Left cardiac atrium (tissue), 4 donors: ENCODE measurements around the gene KIF1B. TPM values are rescaled to one million over a fixed set of nuclear protein-coding genes. Genes with fewer than 3 reads are reported as not detected.
"Not testable (repeated sequence)": the region's sequence is repeated elsewhere in the genome, so short reads cannot be mapped to it uniquely, and the experiment has no call there.

Source experiments
- ATAC-seq, 2 donors: fragments of 200-7000 bp; cut with Tn5 transposase; one replicate each; pipeline ENCODE4 v1.9.1; 2020; ENCODE audit warnings: mild to moderate bottlenecking in 2 of 2, moderate library complexity in 2 of 2
- DNase-seq: peaks from one replicate; pipeline ENCODE4 v3.0.0-alpha.2; 2020
- intact Hi-C, 2 donors: fragments of 100-400 bp; cut with DNase I; formaldehyde crosslinking; loops; one replicate each; pipeline versions ENCODE4 v1.14.1 to v1.15.1; 2022 to 2023
- total RNA-seq, 2 donors: library from RNA; stranded (reverse); fragmentation: NEBNext Ultra II Directional; extraction: Animal tissue kit (Norgen Biotek cat#: 25700); gene quantifications; one replicate each; pipeline ENCODE4 v1.2.1, GENCODE V29; 2021
- donor health status: DM: no; HTN: yes; CAD: no.
- donor health status: DM: no; HTN: yes; CAD: no; lungs with severe emphysema.
- donor health status: DM: yes; HTN: yes; CAD: no.
- donor health status: Dilated cardiomyopathy.

KIF1B gene
- total RNA-seq, 2 donors from 2014 or later, result 46.1 to 54.2 TPM

DNA sequence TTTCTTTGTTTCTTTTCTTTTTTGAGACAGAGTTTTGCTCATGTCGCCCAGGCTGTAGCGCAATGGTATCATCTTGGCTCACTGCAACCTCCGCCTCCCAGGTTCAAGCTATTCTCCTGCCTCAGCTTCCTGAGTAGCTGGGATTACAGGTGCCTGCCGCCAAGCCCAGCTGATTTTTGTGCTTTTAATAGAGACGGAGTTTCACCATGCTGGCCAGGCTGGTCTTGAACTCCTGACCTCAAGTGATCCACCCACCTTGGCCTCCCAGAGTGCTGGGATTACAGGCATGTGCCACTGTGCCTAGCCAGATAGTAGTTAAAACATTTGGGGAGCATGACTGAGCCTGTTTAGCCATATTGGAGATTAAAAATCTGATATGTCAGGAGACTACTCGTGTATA, 10.3 kb downstream of the KIF1B start:
- intact Hi-C loops, ATAC-seq, DNase-seq: not testable (repeated sequence)

DNA sequence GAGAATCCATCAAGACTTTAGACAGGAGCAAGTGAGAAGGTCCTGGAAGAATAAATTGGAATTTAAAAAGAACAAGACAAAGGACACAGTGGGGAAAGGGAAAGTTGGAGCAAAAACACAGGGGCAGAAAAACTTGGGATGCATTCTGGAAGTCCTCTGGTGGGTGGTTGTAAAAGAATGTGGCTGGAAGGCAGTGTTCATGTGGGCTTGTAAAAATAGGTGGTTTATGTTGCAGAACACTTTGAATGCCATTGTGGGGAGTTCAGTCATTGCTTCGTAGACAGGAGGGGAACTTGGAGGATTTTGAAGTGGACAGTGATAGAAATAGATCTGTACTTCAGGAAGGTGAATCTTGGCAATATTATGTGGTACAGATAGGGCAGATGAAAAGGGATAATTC, 15.2 kb downstream of the KIF1B start:
- intact Hi-C loops, result no loop called here
- no peak for DNase-seq
- no peak for ATAC-seq

DNA sequence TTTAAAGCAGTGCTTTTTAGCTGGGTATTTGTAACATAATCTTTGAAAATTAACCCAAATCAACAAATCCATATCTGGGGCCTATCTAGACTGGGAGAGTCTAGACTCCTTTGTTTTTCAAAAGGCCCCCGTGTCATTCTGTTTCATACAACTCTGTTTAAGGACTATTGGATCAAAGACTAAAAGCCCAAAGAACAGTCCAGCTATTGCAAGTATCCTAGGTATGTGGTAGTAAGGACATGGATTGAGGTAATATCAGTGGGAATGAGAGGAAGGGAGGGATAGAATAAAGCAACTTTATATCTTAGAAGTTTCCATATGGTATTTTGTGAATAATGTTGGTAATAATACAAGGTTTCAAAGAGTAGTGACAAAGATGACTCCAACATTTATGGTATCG, 18.2 kb downstream of the KIF1B start:
- intact Hi-C loops, result no loop called here
- DNase-seq (no peak), ATAC-seq (no peak)

DNA sequence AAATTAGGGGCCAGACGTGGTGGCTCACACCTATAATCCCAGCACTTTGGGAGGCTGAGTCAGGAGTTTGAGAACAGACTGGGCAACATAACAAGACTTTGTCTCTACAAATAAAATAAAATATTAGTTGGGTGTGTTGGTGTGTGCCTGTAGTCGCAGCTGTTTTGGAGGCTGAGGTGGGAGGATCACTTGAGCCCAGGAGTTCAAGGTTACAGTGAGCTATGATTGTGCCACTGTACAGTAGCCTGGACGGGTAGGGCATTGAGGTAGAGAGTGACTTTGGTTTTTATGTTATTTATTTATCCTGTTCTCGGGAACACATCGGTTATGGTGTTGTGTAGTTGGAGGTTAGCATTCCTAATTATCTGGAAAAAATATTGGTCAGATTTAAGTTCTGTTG, 19.5 kb downstream of the KIF1B start:
- no peak for ATAC-seq
- intact Hi-C loops, result no loop called here
- DNase-seq, result no peak

DNA sequence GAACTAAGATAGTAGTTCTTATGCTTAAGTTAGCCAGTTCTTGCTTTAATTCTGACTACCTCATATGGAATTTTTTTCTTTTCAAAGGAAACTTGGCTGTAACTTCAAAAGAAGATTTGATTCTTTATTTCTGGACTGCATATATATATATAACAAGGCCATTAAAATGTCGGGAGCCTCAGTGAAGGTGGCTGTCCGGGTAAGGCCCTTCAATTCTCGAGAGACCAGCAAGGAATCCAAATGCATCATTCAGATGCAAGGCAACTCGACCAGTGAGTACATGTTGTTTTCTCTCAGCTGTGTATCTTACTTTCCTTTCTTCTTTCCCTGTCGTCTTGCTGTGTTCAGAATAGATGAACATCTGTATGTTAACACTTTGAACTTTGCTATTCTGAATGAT, 21.8 kb downstream of the KIF1B start:
- ATAC-seq (no peak), DNase-seq (no peak)
- intact Hi-C loops, result no loop called here

DNA sequence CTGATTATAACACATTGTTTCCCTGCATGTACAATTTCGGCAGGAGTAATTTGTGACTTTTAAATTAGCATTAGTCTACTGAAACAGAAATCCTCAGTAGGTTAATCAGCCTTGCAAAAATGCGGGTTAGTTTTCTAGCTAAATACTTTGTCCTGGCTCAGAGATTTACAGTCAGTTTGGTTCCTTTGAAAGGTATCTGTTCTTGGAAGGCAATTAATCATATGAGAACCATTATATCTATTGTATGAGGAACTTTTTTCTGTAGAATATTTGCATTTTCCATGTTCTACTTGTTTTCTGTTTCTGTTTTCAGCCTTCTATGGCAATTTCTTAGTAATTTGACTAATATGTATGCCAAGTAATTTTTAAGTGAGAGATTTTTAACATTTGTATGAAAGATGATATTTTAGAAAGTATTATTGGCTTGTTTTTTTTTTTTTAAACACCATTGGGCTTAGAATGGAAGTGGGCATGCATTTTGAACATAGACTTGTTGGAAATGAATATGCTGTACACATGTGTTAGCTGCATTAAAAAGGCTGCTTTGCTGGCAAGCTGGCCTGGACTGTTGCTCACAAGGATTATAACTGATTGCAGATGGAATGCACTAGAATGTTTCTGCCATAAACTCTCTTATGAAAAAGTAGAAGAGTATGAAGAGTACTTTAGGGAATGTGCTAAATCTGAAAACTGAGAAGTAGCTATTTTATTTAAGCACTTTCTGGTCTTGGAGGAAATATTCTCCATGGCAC, 26.2 kb downstream of the KIF1B start:
- intact Hi-C loops, result no loop called here
- DNase-seq (no peak), ATAC-seq (no peak)

DNA sequence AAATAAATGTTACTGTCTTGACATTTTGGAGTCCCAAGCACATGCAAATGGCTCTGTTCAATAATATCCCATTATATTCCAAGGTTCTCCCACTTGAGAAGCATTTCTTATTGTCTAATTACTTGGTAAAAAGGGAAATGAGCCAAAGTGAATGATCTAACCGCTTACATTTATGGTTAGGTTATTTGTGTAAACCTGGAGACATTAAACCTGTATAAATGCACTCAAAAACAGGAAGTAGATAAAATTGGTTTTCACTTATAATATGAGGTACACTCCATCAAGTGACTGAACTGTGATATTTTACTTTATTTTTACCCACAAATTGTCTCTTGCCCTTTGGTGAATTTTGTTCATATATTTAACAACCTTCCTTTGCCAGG, 26.8 kb downstream of the KIF1B start:
- intact Hi-C loops, result no loop called here
- no peak for ATAC-seq

DNA sequence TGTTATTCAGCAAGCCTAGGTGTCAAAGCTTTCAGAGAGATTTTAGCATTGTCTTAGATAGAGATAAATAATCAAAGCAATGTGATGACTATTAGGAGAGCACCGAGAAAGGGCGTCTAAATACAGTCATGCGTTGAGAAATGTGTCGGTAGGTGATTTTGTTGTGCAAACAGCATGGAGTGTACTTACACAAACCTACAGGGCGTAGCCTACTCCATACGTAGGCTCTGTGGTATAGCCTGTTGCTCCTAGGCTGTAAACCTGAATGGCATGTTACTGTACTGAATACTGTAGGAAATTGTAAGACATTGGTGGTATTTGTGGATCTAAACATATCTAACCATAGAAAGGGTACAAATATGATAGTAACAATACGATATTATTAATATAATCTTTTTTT, 31.8 kb downstream of the KIF1B start:
- intact Hi-C loops, result no loop called here
- DNase-seq (no peak), ATAC-seq (no peak)

More for the DNA sequence above, 26.8 kb downstream of the KIF1B start:
- DNase-seq, result no peak

DNA sequence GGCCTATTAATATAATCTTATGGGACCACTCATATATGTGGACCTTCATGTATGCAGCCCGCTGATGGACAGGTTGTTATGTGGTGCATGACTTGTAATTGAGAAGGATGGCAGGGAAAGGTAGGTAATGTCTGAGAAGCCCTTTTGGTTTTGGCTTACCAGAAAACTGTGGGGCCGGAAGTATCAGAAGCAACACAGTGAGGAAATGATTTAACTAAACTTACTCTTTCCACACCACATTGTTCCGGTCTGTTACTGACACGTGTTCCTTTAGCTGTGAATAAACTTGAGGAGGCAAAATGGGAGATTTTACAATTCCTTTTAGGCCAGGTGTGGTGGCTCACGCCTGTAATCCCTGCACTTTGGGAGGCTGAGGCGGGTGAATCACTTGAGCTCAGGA, 32.4 kb downstream of the KIF1B start:
- intact Hi-C loops, result no loop called here
- DNase-seq, result no peak
- no peak for ATAC-seq

DNA sequence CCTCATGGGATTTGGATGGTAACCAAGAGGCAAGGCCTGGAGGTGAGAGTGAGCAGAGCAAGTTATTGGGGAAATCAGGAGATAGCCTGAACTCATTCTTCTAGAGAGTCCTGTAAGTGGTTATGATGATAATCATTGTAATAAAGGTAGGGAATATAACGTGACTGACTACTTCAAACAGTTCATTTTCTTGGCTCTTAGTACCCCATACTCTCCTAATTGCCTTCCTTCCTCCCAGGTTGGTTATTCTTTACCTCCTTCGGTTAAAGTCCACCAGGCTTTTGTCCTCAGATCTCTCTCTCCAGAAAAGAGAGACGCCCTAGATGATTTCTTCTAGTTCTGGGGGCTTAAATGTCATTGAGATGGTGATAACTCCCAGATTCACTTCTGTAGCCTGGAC, 35.3 kb downstream of the KIF1B start:
- ATAC-seq (no peak), DNase-seq (no peak)
- intact Hi-C loops, result no loop called here

DNA sequence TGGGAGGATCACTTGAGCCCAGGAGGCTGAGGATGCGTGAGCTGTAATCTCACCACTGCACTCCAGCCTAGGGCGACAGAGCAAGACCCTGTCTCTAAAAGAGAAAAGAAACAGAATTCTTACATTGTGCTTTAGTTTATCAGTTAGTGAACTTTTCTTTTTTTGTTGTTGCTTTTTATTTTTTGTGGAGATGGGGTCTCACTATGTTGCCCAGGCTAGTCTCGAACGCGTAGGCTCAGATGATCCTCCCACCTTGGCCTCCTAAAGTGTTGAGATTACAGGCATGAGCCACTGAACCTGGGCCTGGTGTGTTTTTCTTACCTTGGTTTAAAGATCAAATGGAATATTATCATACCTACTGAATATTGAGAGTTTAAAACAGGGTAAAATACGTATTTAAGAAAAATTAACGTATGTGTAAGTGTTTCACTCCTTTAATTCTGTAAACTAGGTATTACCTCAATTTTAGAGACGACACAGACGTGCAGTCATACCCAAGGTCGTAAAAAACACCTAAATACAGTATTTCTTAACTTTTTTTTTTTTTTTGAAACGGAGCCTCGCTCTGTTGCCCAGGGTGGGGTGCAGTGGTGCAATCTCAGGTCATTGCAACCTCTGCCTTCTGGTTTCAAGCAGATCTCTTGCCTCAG, 39.6 kb downstream of the KIF1B start:
- intact Hi-C loops, result no loop called here

DNA sequence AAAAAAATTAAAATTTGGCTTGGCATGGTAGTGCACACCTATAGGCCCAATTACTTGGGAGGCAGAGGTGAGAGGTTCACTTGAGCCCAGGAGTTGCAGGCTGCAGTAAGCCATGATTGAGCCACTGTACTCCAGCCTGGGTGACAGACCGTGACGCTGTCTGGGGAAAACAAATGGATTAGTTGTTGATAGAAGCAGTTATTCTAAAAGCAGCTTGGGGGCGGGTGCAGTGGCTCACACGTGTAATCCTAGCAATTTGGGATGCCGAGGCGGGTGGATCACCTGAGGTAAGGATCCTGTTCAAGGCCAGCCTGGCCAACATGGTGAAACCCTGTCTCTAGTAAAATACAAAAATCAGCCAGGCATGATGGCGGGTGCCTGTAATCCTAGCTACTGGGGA, 40.3 kb downstream of the KIF1B start:
- no peak for ATAC-seq
- DNase-seq, result no peak
- intact Hi-C loops, result no loop called here

More for the DNA sequence above, 39.6 kb downstream of the KIF1B start:
- no peak for DNase-seq
- no peak for ATAC-seq

DNA sequence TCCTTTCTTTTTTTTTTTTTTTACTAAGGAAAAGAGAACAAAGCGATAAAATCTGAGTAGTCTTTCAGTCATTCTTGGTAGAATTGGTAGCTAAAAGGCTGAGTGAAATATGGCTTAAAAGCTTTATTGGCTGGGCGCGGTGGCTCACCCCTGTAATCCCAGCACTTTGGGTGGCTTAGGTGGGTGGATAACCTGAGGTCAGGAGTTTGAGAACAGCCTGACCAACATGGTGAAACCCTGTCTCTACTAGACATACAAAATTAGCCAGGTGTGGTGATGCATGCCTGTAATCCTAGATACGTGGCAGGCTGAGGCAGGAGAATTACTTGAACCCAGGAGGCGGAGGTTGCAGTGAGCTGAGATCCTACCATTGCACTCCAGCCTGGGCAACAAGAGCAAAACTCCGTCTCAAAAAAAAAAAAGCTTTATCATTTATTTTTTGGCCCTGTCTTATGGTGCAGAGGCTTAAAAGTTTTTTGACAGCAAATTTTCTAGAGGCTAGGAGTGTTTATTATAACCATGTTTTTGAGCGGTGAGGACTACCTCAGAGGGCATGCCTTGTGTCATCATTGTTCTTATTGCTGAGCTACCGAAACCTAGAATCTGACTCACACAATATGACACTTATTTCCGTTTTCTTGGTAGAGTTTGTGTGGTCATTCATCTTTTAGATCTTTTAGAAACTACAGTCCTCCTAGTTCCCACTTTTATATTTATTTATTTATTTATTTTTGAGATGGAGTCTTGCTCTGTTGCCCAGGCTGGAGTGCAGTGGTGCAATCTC, 41.1 kb downstream of the KIF1B start:
- DNase-seq, intact Hi-C loops: not testable (repeated sequence)
- peak in 1 of 2 donors; percentile 45 for ATAC-seq

DNA sequence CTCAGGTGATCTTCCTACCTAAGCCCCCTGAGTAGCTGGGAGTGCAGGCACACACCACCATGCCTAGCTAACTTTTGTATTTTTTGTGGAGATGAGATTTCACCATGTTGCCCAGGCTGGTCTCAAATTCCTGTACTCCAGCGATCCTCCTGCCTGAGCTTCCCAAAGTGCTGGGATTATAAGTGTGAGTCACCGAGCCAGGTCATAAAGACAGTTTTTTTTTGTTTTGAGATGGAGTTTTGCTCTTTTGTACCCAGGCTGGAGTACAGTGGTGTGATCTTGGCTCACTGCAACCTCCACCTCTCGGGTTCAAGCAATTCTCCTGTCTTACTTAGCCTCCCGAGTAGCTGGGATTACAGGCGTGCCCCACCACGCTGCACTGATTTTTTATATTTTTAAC, 42.1 kb downstream of the KIF1B start:
- intact Hi-C loops, result no loop called here
- ATAC-seq (no peak), DNase-seq (no peak)

DNA sequence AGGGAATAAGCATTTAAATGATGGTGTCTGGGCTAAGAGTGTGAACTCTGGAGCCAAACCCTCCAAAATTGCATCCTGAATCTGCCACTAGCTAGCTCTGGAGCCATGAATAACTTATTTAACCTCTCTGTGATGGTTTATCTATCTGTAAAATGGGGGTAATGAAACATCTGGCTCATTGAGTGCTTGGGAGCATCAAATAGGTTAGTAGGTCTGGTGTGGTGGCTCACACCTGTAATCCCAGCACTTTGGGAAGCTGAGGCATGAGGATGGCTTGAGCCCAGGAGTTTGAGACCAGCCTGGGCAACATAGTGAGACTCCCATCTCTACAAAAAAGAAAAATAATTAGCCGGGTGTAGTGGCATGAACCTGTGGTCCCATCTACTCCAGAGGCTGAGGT, 42.8 kb downstream of the KIF1B start:
- intact Hi-C loops, result no loop called here
- DNase-seq (no peak), ATAC-seq (no peak)

DNA sequence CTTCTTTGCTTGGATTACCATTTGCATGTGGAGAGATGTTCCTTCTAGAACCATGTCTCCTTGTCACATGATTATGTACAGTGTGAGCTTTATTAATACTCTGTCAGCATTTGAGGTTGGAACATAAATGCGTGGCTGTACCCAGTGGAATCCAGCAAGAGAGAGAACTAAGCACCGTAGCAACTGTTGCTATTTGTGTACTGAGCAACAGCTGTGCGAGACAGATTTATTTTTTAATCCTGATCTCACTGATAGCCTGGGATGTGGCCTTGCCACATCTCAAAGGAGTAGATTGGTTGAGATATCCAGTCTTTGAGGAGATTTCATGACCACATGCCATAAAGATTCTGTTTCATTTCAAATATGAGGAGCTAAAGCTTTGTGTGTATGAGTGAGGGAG, 43.4 kb downstream of the KIF1B start:
- ATAC-seq (peak; percentile 84 to 91), DNase-seq (no peak)
- intact Hi-C loops, result no loop called here

DNA sequence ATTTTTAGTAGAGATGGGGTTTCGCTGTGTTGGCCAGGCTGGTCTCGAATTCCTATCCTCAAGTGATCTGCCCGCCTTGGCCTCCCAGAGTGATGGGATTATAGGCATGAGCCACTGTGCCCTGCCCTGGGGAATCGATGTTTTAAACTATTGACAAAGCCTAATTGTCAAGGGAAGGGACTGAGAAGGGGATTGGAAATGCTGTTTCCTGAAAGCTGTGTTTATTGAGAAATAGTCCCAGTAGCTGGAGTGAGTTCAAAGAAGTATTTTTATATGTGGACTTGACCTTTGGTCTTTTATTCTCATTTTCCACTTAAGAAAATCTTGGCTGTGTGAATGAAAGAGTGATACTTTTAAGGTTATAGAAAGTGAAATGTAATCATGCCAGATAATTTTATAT, 47.5 kb downstream of the KIF1B start:
- peak in 1 of 2 donors; percentile 50 for ATAC-seq
- intact Hi-C loops, result no loop called here

DNA sequence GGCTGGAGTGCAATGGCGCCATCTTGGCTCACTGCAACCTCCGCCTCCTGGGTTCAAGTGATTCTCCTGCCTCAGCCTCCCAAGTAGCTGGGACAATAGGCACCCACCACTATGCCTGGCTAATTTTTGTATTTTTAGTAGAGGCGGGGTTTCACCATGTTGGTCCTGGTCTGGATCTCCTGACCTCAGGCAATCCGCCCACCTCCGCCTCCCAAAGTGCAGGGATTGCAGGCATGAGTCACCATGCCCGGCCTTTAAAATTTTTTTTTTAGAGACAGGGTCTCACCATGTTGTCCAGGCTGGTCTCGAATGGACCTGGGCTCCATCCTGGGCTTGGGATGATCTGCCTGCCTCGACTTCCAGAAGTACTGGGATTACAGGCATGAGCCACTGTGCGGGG, 49.2 kb downstream of the KIF1B start:
- DNase-seq, intact Hi-C loops, ATAC-seq: not testable (repeated sequence)

More for the DNA sequence above, 47.5 kb downstream of the KIF1B start:
- DNase-seq, result no peak

DNA sequence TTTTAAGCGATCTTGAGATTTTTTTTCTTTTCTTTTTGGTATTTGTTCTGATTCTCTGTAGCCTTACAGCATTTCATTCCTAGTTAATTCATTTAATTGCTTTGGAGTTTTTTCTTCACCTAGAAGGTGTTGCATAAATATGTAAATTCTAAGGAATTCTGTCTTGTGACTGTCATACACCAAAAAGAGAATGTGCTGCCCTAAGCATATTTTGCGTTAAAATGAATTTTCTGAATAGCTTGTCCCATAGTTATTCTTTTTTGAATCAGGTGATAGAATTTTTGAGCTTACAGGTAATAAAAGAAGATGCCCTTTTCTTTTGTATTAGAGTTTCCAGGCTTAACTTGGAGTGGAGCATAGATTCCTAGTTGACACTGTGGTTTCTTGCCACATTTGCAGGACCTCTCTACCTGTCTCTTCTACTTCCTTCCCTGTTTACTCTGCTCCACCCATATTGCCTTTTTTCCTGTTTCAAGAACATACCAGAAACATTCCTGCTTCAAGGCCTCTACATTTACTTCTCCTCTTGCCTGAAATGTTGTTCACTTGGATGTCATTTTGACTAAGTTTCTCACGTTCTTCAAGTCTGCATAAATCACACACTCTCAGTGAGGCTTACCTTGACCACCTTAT, 53.2 kb downstream of the KIF1B start:
- intact Hi-C loops, result no loop called here
- DNase-seq, result no peak
- ATAC-seq, result no peak

DNA sequence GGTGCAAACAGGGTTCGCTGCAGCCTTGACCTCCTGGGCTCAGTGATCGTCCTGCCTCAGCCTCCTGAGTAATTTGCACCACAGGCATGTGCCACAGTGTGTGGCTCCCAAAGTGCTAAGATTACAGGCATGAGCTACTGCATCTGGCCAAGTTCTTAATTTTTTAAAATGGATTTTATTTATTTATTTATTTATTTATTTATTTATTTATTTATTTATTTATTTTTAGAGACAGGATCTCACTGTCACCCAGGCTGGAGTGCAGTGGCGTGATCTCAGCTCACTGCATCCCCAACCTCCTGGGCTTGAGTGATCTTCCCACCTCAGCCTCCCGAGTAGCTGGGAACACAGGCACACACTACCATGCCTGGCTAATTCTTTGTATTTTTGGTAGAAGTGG, 54.7 kb downstream of the KIF1B start:
- intact Hi-C loops, result no loop called here
- DNase-seq (no peak), ATAC-seq (no peak)
